ENCODE measurements around the gene LSMEM2.
"Not testable (repeated sequence)": the region's sequence is repeated elsewhere in the genome, so short reads cannot be mapped to it uniquely, and the experiment has no call there.

The LSMEM2 gene

DNA sequence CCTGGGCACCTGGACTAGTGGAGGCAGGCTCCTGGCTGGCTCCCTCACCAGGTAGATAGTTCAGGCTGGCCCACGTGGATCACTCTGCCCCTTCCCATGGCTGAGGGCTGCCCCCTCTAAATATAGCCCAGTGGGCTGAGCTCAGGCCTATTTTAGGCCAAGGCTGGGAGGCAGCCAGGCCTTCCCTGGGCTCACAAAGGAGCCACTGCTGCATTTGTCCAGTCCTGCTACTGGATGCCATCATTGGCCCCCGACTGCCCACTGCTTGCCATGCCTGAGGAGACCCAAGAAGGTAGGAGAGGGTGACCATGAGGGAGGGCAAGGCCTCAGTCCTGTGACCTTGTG lies at the start of gene LSMEM2:
Gene LSMEM2, plus strand, starts transcription at position 208 of the 345 bp plus-strand sequence. Its CDS starts 27 bp downstream, at position 235.
- in situ Hi-C loops (cut with MboI; ENCODE audit: low sequenced_read_pairs), result no loop called here

DNA sequence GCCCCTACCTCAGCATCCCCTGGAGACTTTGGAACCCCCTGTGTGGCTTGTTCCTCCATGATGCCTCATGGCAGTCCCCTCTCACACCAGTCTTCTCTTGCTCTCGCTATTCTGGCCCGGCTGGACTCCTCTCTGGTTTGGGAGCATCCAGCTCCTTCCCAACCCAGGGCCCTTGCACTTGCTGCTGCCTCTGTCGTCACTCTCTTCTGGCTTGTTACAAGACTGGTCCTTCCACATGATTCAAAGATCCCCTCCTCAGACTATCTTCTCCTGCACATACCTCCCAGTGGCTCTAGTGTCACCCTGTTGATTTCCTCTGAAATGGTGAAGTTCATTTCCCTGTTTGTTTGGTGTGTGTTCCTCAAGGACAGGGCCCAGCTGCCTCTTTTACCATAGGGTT lies 49.4 kb upstream of the LSMEM2 start:
- in situ Hi-C loops (cut with MboI; ENCODE audit: low sequenced_read_pairs), result no loop called here

DNA sequence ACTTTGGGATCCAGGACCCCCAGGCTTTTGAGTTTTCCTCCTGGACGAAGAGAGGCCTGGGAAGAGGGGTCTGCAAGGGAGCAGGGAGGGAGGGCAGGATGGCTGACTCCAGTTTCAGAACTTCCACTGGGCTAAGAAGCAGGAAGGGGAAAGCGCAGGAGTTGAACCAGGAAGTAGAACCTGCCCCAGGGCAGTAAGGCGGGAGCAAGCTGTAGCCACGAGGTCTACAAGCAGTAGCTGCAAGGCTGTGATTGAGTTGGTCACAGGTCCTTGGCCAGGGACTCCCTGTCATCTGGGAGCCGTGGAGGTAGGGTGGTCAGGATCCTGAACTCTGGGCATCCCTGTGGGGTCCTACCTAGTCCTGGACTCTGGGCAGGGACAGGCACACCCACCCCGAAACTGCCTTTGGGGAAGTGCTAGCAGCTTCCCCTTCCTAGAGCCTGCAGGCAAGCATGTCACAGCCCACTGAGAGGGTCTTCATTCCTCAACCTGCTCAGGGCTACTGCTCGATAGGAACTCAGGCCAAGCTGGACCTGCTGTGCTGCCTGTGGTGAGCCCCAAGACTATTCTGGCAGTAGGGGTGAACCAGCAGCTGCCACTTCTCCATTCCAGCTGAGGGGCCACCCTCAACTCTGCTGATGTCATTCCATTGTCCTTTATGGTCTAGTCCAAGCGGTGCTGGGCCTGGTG lies 48.6 kb upstream of the LSMEM2 start:
- in situ Hi-C loops (cut with MboI; ENCODE audit: low sequenced_read_pairs), result no loop called here

DNA sequence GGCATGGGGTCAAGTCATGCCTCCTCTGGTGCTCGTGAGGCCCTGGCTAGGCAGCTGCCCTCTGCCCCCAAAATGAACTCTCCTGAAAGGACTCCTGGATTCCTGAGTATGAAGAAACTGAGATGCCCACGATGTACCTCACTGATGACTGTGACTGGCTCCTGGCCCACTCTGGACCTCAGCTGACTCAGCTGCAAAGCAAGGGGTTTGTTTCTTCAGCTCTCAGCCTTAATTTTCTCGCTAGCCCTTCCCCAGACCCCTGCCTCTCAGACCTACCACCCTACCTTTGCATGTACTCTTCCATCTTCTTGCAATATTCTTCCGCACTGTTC lies 48.1 kb upstream of the LSMEM2 start:
- in situ Hi-C loops (cut with MboI; ENCODE audit: low sequenced_read_pairs), result no loop called here

DNA sequence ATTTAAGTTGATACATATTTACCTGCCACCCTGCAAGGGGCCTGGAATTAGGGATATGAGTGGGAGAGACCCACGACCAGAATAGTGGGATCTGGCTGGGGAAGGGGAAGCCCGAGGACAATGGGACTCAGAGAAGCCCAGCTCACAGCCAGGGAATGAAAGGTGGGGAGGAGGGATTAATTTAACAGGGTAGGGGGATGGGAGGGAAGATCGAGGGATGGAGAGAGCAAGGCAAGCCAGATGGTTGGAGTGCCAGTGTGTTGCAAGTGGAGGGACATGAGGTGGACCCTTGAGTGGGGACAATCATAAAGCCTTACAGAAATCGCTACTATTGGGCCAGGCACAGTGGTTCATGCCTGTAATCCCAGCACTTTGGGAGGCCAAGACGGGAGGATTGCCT lies 47.3 kb upstream of the LSMEM2 start:
- in situ Hi-C loops (cut with MboI; ENCODE audit: low sequenced_read_pairs), result no loop called here

DNA sequence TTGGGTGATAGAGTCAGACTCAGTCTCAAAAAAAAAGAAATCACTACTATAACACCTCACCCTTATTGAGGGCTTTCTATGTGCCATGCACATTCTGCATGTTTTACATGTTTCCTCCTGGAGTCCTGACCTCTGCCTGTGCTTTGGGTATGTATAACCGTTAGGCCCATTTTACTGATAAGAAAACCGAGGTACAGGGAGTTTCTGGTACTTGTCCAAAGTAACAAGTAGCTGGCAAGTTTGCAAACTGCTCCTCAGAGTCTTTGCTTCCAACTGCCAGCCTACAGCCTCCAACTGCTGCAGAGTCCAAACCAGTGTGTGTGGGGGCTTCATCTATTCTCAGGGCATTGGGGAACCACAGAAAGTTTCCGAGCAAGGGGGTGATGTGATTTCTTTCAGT lies 46.6 kb upstream of the LSMEM2 start:
- in situ Hi-C loops (cut with MboI; ENCODE audit: low sequenced_read_pairs), result no loop called here

DNA sequence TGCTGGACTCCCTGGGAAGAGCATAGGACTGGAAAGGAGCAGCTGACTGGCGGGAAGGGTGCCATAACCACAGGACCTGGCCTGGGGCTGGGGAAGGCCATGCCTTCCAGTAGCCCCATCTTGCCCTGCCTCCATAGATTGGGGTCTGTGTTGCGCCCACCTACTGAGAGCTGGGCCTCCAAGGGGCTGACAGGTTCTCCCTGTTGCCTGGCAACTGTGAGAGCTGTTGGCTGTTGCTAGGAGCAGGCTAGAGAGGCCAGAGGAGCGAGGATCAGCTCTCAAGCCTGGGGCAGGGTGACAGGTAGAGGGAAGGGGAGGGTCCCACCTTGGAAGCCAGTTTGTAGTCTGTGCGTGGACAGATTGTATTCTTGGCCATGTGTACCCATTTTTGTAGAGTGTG lies 45.7 kb upstream of the LSMEM2 start:
- in situ Hi-C loops (cut with MboI; ENCODE audit: low sequenced_read_pairs), result no loop called here

DNA sequence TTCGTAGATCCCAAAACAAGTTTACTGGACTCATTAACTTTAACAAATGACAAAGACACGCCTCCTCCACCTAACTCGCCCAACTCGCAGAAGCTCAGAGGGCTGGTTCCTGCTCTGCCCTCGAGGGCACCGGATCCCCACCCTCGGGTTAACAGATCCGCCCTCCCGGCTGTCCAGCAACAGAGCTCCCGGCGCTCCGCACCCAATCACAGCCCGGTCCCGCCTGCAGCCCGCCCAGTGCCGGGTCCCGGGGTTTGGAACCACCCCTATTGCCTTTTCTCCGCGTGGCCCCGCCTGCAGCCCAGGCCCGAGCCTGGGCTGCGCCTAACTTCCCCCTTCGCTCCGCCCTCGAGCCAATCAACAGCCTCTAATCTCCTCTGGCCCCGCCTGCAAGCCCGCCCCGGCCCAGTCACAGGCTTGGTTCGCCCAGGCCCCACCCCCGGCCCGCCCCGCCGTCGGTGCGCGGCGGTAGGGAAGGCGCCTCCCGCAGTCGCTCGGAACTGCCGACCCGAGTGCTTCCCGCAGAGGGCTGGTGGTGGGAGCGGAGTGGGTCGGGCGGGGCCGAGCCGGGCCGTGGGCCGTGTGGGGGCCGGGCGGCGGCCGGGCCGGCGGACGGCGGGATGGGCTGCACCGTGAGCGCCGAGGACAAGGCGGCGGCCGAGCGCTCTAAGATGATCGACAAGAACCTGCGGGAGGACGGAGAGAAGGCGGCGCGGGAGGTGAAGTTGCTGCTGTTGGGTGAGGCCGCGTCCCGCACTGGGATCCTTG lies 43.0 kb upstream of the LSMEM2 start, which contains the start of gene GNAI2:
Gene GNAI2, plus strand, starts transcription at position 489 of the 768 bp plus-strand sequence. Its CDS starts 132 bp downstream, at position 621.
- in situ Hi-C loops (cut with MboI; ENCODE audit: low sequenced_read_pairs), result no loop called here

DNA sequence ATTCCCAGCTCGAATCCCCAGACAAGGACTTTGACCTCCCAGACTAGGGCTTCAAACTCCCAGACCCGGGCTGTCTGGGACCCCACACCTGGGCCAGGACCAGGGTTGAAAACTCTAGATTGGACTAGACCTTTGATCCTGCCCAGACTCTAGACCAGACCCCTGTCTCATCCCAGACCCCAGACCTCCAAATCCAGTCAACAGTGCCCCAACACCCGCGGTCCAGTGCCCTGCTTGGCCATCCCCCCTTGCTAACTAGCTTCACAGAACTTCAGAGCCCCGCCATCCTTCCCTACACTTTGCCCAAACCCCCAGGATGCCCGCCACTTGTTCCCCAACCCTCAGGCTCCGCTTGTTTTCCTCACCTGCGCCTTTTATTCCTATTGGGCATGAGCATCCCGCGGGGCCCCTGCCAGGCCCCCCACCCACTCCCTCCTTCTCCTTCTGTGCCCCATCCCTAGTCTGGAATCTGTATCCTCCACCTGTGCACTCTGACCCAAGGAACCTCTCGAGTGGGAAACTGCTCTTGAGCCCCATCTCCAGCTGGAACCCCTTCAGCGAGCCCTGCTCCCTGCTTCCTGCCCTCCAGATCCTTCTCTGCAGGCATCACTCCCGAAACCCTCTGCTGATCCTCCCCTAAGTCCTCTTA lies 42.3 kb upstream of the LSMEM2 start:
- in situ Hi-C loops (cut with MboI; ENCODE audit: low sequenced_read_pairs), result no loop called here

DNA sequence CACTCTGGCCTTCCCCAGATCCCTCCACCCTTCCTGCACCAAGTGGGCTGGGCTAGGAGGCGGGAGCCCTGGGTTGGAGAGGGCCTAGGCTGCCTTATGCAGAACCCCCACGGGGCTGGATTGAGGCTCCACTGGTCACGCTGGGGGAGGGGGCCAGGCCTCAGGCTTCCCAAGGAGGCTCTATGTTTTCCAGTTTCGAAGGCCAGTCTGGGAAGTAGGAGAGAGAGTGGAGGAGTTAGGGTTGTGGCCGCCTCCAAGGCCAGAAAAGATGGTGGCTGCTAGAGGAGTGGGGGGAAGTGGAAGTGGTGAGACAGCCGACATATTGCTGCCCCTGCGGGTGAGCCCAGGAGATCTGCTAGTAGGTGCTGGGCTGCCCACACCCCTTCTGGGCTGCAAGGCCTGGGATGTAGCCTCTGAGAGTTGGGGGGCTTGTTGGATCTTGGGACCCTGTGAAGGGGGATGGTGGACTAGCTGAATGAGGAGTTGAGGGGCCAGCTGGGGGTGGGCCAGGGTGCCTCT lies 41.7 kb upstream of the LSMEM2 start:
- in situ Hi-C loops (cut with MboI; ENCODE audit: low sequenced_read_pairs), result no loop called here

DNA sequence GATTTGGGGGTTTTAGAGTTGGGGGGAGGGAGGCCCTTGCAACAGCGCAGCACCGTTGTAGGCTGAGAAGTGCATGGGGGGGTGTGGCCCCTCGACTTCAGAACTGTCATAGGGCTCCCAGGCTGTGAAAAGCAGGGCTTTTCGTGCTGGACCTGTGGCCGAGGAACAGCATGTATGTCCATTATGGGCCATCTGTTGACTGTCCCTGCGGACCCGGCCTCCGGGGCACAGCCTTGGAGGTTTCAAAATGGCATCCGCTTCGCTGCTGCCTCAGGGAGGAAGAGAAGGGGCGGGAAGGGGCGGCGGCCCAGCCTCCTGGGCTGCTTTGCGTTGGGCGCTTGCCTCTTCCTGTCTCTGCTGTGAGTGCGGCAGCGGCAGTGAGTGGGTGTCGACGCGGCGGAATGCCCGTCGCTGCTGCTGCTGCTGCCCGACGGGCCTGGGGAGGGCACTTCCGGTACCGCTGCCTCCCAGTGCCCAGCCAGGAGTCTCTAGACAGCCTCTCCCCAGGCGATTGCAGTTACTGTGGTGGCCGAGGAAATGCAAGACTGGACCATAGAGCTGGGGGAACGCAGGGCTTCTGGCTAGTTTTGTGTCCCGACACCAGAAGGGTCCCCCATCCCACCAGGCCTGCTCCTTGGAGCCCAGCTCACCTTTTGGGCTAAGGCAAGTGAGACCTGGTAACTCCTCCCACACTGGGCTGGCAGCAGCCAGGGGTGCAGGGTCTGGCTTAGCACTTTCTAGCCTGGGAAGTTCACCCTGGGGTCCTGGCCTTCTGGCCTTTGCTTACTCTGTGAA lies 40.9 kb upstream of the LSMEM2 start:
- in situ Hi-C loops (cut with MboI; ENCODE audit: low sequenced_read_pairs), result no loop called here

DNA sequence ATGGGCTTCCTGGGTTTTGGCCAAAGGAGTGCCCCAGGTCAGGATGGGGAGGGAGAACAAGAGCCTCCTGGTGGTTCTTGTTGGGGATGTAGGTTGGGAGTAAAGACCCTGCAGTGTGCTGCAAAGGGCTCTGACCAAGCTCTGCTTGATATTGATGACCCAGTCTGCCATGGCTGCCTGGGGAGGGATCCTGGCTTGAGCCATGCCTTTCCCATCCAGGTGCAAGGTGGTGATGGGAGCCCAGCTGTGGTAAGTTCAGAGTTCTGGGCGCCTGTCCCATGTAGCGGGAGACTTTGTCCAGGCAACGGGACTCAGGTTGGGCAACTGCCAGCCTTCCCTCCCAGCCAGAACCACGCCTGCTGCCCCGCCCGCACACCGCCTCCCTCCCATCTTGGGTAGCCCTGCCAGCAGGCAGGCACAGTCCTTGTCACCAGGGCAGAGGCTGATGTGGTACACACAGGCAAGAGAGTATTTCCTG lies 40.3 kb upstream of the LSMEM2 start:
- in situ Hi-C loops (cut with MboI; ENCODE audit: low sequenced_read_pairs), result no loop called here

DNA sequence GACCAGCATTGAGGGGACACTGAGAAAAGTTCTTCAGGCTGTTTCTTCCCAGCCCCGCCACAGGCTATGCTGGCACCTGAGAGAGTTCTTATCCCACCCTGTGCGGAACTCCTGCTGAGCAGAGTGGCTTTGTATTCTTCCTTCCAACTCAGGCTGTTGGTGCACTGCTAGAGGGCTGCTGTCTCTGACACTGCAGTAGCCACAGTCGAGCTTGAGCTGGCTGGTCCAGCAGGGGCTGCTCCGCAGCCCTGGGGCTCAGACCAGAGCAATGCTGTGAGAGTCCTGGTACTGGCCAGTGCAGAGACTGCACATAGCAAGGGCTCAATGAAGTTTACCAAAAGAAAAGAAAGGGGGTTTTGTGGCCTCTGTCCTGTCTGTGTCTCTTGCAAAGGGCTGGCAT lies 39.2 kb upstream of the LSMEM2 start:
- in situ Hi-C loops (cut with MboI; ENCODE audit: low sequenced_read_pairs), result no loop called here

DNA sequence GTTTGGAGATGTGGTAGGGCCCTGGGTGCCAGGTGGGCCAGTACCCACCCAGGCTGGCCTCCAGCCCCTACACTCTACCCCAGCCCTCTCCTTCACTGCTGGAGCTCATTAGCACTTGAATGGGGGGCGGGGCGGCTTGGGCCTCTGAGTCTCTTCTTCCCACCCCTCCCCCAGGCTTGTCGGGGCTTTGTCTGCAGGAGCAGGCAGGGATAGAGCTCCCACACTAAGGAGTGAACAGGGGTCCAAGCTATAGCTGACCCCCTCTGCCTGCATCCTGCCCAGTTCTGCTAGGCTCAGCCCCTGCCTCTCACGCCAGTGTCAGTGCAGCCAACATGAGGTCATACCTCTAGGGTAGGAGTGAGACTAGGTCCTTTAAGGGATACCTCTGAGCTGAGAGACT lies 37.7 kb upstream of the LSMEM2 start:
- in situ Hi-C loops (cut with MboI; ENCODE audit: low sequenced_read_pairs), result no loop called here

DNA sequence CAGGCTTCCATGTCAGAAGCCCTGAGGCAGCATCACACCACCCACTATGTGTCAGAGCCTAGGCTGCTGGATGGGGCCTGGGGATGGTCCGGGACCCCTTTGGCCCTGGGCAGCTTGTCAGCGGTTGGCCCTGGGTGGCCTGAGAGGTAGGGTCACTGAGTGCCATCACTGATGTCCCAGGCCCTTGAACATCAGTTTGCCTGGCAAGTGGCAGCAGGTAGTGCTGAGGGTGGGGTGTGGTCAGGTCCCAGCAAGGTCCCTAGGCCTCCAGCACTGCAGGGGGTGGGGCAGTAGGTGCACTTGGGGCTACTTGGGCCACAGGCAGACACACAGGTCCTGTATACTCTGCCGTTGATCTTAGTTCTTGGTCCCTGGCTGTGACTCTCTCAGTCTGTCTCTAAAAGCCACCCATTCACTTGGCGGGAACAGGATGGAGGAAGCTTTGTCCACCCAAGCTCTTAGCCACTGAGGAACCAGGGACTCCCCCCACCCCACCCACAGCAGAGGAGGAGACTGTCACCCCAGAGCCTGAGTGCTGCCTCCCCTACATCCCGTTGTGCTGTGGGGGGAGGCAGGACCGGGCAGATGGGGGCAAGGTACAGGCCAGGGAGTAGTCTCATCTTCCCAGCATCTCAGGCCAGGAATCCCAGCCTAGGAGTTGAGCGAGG lies 37.0 kb upstream of the LSMEM2 start:
- in situ Hi-C loops (cut with MboI; ENCODE audit: low sequenced_read_pairs), result no loop called here

DNA sequence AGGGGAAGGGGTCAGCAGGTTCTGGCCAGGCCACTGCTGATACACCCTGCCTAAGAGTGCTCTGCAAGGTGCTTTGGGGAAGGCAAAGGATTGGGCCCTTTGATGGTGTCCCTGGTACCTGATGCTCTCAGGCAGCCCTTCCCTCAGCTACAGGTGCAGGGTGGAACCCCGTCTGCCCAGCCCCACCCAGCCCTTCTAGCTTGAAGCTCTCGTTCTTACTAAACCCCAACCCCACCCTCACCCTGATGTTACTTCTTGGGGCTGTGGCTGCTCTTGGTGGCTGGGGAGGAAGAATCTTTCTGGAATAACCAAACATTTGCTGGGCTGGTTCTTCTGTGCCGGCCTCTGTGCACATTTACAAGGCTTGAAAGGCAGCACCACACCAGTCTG lies 36.5 kb upstream of the LSMEM2 start:
- in situ Hi-C loops (cut with MboI; ENCODE audit: low sequenced_read_pairs), result no loop called here

DNA sequence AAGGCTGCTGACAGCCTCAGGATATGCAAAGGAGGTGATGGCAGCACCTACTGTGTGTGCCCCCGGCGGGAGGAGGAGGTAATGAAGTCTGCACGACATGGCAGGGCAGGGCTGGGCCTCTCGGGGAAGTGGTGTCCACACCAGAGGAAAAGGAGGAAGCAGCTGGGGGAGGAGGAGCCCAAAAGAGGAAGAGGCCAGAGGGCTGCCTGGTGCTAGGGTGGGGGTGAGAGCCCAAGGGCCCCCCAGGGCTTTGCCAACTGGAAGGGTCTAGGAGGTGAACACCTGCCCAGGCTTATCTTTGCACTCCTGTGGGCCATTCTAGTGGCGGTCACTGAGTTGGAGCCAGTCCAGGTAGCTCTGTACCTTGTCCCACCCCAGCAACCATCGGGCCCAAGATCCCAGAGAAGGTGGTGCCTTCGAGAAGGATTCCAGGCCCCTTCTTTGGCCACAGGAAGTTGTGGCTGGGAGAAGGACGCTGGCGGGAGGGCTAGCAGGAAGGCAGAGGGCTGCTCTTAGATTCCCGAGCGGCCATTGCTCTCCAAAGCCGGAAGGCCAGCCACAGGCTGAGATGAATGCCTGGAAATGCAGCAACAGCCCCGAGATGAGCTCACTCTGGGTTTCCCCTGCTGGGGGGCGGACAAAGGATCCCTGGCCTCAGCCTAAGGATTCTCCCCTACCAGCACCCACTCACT lies 35.9 kb upstream of the LSMEM2 start:
- in situ Hi-C loops (cut with MboI; ENCODE audit: low sequenced_read_pairs), result no loop called here

DNA sequence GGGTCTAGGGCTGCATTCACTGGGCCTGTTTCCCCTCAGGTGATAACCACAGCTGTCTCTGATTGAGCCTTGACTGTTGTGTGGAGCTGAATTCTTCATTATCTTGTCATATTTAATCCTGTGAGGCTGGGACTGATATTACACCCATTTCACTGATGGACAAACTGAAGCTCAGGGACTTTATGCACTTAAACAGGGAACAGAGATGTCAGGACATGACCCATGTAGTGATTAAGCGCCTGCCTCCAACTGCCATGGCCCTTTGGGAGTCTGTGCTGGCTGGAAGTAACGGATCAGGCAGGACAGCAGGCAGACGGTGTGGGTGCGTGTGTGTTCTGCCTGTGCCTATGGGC lies 35.4 kb upstream of the LSMEM2 start:
- in situ Hi-C loops (cut with MboI; ENCODE audit: low sequenced_read_pairs), result no loop called here

DNA sequence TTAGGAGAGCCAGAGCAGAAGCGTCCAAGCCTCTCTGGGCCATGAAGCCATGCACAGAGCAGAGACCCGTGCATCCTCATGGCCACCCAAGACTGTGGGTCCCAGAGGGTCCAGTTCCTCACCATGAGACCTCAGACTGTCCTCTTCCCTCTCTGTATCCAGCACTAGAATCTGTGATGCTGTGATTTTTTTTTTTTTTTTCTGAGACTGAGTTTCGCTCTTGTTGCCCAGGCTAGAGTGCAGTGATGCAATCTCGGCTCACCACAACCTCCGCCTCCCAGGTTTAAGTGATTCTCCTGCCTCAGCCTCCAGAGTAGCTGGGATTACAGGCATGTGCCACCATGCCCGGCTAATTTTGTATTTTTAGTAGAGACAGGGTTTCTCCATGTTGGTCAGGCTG lies 34.1 kb upstream of the LSMEM2 start:
- in situ Hi-C loops (cut with MboI; ENCODE audit: low sequenced_read_pairs), result not testable (repeated sequence)

DNA sequence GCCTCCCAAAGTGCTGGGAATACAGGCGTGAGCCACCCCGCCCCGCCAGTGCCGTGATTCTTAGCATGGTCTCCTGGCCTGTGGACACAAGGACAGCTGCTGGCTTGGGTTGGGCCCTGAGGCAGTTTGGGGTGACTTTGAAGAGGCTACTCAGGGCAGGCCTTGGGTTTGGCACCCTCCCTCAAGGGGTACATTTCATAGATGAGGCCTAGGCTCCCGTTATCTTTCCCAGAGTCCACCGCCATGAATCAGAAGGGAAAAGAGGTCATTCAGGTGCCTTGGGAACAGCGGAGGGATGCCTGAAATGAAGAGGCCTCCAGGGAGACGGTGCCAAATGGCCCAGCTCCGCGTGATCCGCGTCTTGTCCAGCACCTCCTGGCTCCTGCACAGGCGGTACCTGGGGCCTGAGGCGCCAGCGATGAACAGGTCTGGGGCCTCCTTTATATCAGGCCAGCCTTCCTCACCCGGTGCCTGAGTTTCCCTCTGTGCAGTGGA lies 33.6 kb upstream of the LSMEM2 start:
- in situ Hi-C loops (cut with MboI; ENCODE audit: low sequenced_read_pairs), result no loop called here

All from HL-60/S4 treated with phorbol 12-myristate 13-acetate at 8.2 ng/mL for 4 days and 3 days (cell line).